Heart right ventricle (tissue), 16 donors: Measurements from ENCODE around the gene RDH5. TPM values are rescaled to one million over a fixed set of nuclear protein-coding genes. Genes with fewer than 3 reads are reported as not detected.

ENCODE experiments used
- ATAC-seq, 8 donors: fragments of 200-7000 bp; cut with Tn5 transposase; one replicate each; pipeline ENCODE4 v1.9.1; 2020; ENCODE audit warnings: mild to moderate bottlenecking in 8 of 8, moderate library complexity in 8 of 8, moderate number of reproducible peaks in 1 of 8
- DNase-seq, 2 donors: peaks; one replicate each; pipeline ENCODE4 v3.0.0-alpha.2; 2020
- H3K27ac ChIP-seq, 10 donors: fragments of 200-600 bp; sonication (generic) in 2 of 10; one replicate each; pipeline versions ENCODE4 v1.5.0 to v1.8.0; 2020 to 2022; ENCODE audit warnings: mild to moderate bottlenecking in 3 of 10
- H3K27me3 ChIP-seq, 7 donors: fragments of 200-600 bp; one replicate each; pipeline ENCODE4 v1.8.0; 2021 to 2022; ENCODE audit warnings: mild to moderate bottlenecking in 2 of 7
- H3K36me3 ChIP-seq, 9 donors: fragments of 200-600 bp; sonication (generic) in 1 of 9; one replicate each; pipeline versions ENCODE4 v1.5.0 to v1.8.0; 2020 to 2022; ENCODE audit warnings: mild to moderate bottlenecking in 2 of 9
- H3K4me1 ChIP-seq, 9 donors: fragments of 200-600 bp; sonication (generic) in 1 of 9; one replicate each; pipeline versions ENCODE4 v1.5.0 to v1.8.0; 2020 to 2022; ENCODE audit warnings: mild to moderate bottlenecking in 4 of 9
- H3K4me3 ChIP-seq, 10 donors: fragments of 200-600 bp; sonication (generic) in 2 of 10; one replicate each; pipeline versions ENCODE4 v1.5.0 to v1.8.0; 2020 to 2022; ENCODE audit warnings: mild to moderate bottlenecking in 7 of 10, moderate library complexity in 2 of 10
- H3K9me3 ChIP-seq, 11 donors: fragments of 200-600 bp in 10 of 11; sonication (generic) in 2 of 11; one replicate each; pipeline versions ENCODE4 v1.5.0 to v1.8.0; 2013 to 2022; ENCODE audit warnings: mild to moderate bottlenecking in 2 of 11, control low read depth in 1 of 11, moderate library complexity in 1 of 11
- CTCF ChIP-seq, 9 donors: fragments of 200-600 bp; sonication (generic) in 2 of 9; IDR thresholded peaks; one replicate each; pipeline versions ENCODE4 v1.5.0 to v1.8.0; 2021 to 2022; ENCODE audit warnings: antibody characterized with exemption in 9 of 9, mild to moderate bottlenecking in 5 of 9, moderate library complexity in 1 of 9
- WGBS, 2 donors: extraction: QIAGEN DNeasy Blood & Tissue Kit; methylation state at CpG; one replicate each; pipeline ENCODE4 v1.1.7; 2013; ENCODE audit warnings: inconsistent platforms in 1 of 2; 5-methylcytosine and 5-hydroxymethylcytosine counted together
- intact Hi-C, 10 donors: fragments of 100-400 bp; cut with DNase I; formaldehyde crosslinking; loops; one replicate each; pipeline versions ENCODE4 v1.11.1 to v1.14.2; 2022
- polyA plus RNA-seq, 2 donors: library from polyadenylated mRNA; stranded (reverse); fragments of 200-250 nt; gene quantifications; one replicate each; pipeline ENCODE4 v1.2.3, GENCODE V29; 2013
- total RNA-seq, 10 donors: library from RNA; stranded (reverse); fragmentation: NEBNext Ultra II Directional in 3 of 10; extraction: Animal tissue kit (Norgen Biotek cat#: 25700) in 3 of 10; gene quantifications; one replicate each; pipeline versions ENCODE4 v1.2.1 to v1.2.4, GENCODE V29; 2021 to 2023
- donor health status: Arrhythmogenic right ventricular cardiomyopathy.
- donor health status: ischemic (EF 13 %, LVEDD 7.1; RV severe dilation, severe dysfunction).
- donor health status: healthy with polysubstance abuse.
- donor health status: DM: no; HTN: yes; CAD: no.
- donor health status: DM: no; HTN: no; CAD: no.
- donor health status: ischemic (EF 25% LVEDD 6.9; RV normal size, moderate dysfunction).
- donor health status: ischemic (EF 25% LVEDD 5.7; RV mildly dilated, moderate dysfunction).
- donor health status: healthy.
- donor health status: DM: yes; HTN: yes; CAD: no.
- donor health status: Ischemic cardiomyopathy.
- donor health status: ischemic (EF 35%, LVEDD 5.7; RV mildly dilated, moderate dysfunction).
- donor health status: nonischemic (EF 11% LVEDD 7.7; RV severe dilation, severe dysfunction).
- donor health status: DM: yes; HTN: yes; CAD: no.
- donor health status: PGD.
- donor health status: ischemic (EF 29% LVEDD 5.4; RV normal size, mild dysfunction).
- donor health status: nonischemic (EF 23%, LVEDD 6.1; RV moderate dilation, normal function).

The RDH5 gene
- total and polyA plus RNA-seq, 12 donors, result 4.9 to 54.5 (median 15.2) TPM

- H3K36me3 ChIP-seq, result peaks cover 0 to 73% (median 13%) of the 10 kb centered on the region in 9 donors
- H3K4me1 ChIP-seq, result peaks cover 2 to 56% (median 41%) of the 10 kb centered on the region in 9 donors
- H3K27me3 ChIP-seq, result no peaks in the 10 kb centered on the region
- ATAC-seq, result no peak
- WGBS, 2 donors, result 67% methylated on average over 5 of the region's 5 CpGs
- no peak for TF ChIP-seq CTCF (IDR thresholded peaks at IDR 0.05)
- intact Hi-C loops, result no loop called here
- H3K27ac ChIP-seq, result peak overlapping the region in 5 of 10 donors; percentile 23 to 95 (median 55)
- DNase-seq, result no peak
- no peak overlapping the region for H3K4me3 ChIP-seq
- no peaks in the 10 kb centered on the region for H3K9me3 ChIP-seq
Measured at GRCh38 chr12:55699471-55700055, 20.6 kb upstream of the RDH5 start.

GRCh38 chr12:55700255-55701018 lies 19.8 kb upstream of the RDH5 start:
- peak in 1 of 2 donors; percentile 59 for DNase-seq

GRCh38 chr12:55702861-55703260 lies 17.3 kb upstream of the RDH5 start:
- intact Hi-C loops, result loop anchor here in 1 of 10 donors (2.0 kb wide), 1 partner anchor 22 kb away; a partner anchor contains a TSS
- H3K4me1 ChIP-seq, result peaks cover 2 to 76% (median 42%) of the 10 kb centered on the region in 9 donors

More at GRCh38 chr12:55700255-55701018, 19.8 kb upstream of the RDH5 start:
- H3K36me3 ChIP-seq, result peaks cover 0 to 64% (median 13%) of the 10 kb centered on the region in 9 donors
- H3K27ac ChIP-seq, result peak overlapping the region in 6 of 10 donors; percentile 23 to 95 (median 55)
- peak overlapping the region in 1 of 10 donors; percentile 3 for H3K4me3 ChIP-seq
- peaks cover 2 to 65% (median 42%) of the 10 kb centered on the region in 9 donors for H3K4me1 ChIP-seq
- ATAC-seq, result peak in 6 of 8 donors; percentile 6 to 52 (median 26)
- intact Hi-C loops, result no loop called here
- no peak for TF ChIP-seq CTCF (IDR thresholded peaks at IDR 0.05)
- no peaks in the 10 kb centered on the region for H3K27me3 ChIP-seq
- WGBS, 2 donors, result 69 to 70% methylated on average over 20 to 21 of the region's 21 CpGs
- no peaks in the 10 kb centered on the region for H3K9me3 ChIP-seq

More at GRCh38 chr12:55702861-55703260, 17.3 kb upstream of the RDH5 start:
- no peak for TF ChIP-seq CTCF (IDR thresholded peaks at IDR 0.05)
- ATAC-seq (peak in 2 of 8 donors; percentile 0 to 3), DNase-seq (no peak)
- Histone ChIP-seq H3K4me3 (peak overlapping the region in 6 of 10 donors; percentile 21 to 87 (median 74)), H3K27ac (peak overlapping the region; percentile 20 to 98 (median 89)), H3K36me3 (peaks cover 0 to 40% (median 0%) of the 10 kb centered on the region in 9 donors), H3K27me3 (peaks cover 0 to 20% (median 0%) of the 10 kb centered on the region in 7 donors), H3K9me3 (no peaks in the 10 kb centered on the region)
- 66 to 75% methylated on average over 8 of the region's 8 CpGs for WGBS, 2 donors
